Left ventricle myocardium inferior (tissue), 1 donor: Measurements from ENCODE around the gene BTK. TPM values are rescaled to one million over a fixed set of nuclear protein-coding genes. Genes with fewer than 3 reads are reported as not detected.

Experiments used
- DNase-seq: peaks from one replicate; pipeline ENCODE4 v3.0.0-alpha.2; 2020
- H3K27ac ChIP-seq: fragments of 200-600 bp; replicated peaks from 2 replicates; pipeline ENCODE4 v1.8.0; 2021
- H3K27me3 ChIP-seq: fragments of 200-600 bp; 2 replicates; pipeline ENCODE4 v1.8.0; 2021; ENCODE audit warnings: low read depth
- H3K36me3 ChIP-seq: fragments of 200-600 bp; 2 replicates; pipeline ENCODE4 v1.8.0; 2021
- H3K4me1 ChIP-seq: fragments of 200-600 bp; 2 replicates; pipeline ENCODE4 v1.8.0; 2021
- H3K4me3 ChIP-seq: fragments of 200-600 bp; 2 replicates; pipeline ENCODE4 v1.8.0; 2021; ENCODE audit warnings: mild to moderate bottlenecking, moderate library complexity
- H3K9me3 ChIP-seq: fragments of 200-600 bp; replicated peaks from 2 replicates; pipeline ENCODE4 v1.8.0; 2021
- CTCF ChIP-seq: fragments of 200-600 bp; IDR thresholded peaks from 2 replicates; pipeline ENCODE4 v1.8.0; 2021; ENCODE audit warnings: antibody characterized with exemption, mild to moderate bottlenecking, borderline replicate concordance
- intact Hi-C: fragments of 100-400 bp; cut with micrococcal nuclease; formaldehyde crosslinking; loops from one replicate; pipeline ENCODE4 v1.11.0; 2022
- total RNA-seq: library from RNA; stranded (reverse); fragmentation: NEBNext Ultra II Directional; extraction: Animal tissue kit (Norgen Biotek cat#: 25700); gene quantifications from one replicate; pipeline ENCODE4 v1.2.1, GENCODE V29; 2021
- donor health status: DM: no; HTN: yes; CAD: no; lungs with severe emphysema.

The BTK gene
- total RNA-seq, 1 donor from 2014 or later: 1.3 TPM

- H3K4me1 ChIP-seq: no peaks in the 10 kb centered on the region
- no peaks in the 10 kb centered on the region for H3K36me3 ChIP-seq
- H3K9me3 ChIP-seq: no peaks in the 10 kb centered on the region
- H3K27ac ChIP-seq: no peak overlapping the region
- no peak overlapping the region for H3K4me3 ChIP-seq
- TF ChIP-seq CTCF: no peak
- H3K27me3 ChIP-seq: no peaks in the 10 kb centered on the region
- DNase-seq: no peak
- intact Hi-C loops: no loop called here
Measured at GRCh38 chrX:101368800-101369199, 17.2 kb downstream of the BTK start.

DNA sequence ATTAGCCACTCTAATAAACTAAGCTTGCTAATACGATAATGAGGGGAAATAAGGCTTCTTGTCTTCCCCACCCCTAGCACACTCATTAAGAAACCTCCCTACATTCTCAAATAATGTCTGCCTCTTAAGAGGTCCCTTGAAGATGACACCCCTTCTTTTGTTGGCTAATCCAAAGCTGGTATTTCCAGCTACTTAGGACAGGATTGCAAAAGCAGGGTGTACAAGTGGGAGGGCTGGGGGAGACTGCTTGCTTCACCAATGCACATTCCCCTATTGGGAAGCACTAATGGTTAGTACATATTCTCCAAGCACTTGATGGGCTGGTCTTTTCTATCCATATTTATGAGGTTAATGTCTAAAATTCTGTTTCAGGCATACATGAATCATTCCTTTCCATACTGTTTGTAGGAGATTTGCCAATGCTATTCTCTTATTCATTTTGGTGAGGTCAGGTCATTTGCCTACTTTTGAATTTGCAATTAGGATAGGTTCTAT lies 20.6 kb downstream of the BTK start:
- Histone ChIP-seq H3K4me3 (no peak overlapping the region), H3K27me3 (no peaks in the 10 kb centered on the region), H3K27ac (no peak overlapping the region), H3K36me3 (no peaks in the 10 kb centered on the region), H3K9me3 (no peaks in the 10 kb centered on the region), H3K4me1 (no peaks in the 10 kb centered on the region)
- no peak for TF ChIP-seq CTCF
- intact Hi-C loops: no loop called here
- no peak for DNase-seq

DNA sequence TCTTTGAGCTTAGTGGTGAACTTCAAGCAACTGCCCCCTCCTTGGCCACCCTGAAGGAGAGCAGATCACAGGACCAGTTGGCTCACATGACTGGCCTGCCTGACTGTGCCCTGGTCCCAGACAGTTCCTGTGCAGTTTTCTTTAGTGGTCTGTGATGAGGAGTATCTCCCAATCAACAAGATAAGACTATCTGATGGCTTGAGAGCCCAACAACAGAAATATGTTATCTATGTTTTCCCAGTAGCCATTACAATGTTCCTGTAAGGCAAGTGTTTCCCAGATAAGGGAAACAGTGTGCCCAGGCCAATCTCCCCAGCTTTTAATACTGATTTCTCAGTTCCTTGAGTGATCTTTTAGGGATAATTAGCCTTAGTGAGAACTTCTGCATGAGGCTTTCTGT lies 23.2 kb downstream of the BTK start:
- Histone ChIP-seq H3K9me3 (no peaks in the 10 kb centered on the region), H3K36me3 (no peaks in the 10 kb centered on the region), H3K4me1 (no peaks in the 10 kb centered on the region), H3K27ac (no peak overlapping the region), H3K27me3 (no peaks in the 10 kb centered on the region), H3K4me3 (no peak overlapping the region)
- TF ChIP-seq CTCF: no peak
- no peak for DNase-seq
- intact Hi-C loops: no loop called here

DNA sequence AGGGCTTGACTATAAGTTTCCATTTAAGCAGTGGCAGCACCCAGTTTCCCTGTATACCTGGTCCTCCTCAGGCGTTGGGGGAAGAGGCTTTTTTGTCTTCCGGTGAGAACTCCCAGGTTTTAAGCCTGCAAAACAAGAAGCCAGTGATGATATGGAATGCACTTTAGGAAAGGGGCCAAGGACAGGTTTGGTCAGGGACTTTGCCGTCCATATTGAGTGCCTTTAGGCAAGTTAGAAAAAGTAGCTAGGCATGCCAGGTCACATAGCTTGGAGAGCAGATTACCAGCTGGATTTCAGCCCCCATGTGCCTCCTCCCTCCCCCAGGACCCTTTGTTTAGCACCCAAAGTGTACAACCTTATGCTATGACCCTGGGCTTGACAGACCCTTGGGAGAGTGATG lies 23.9 kb downstream of the BTK start:
- Histone ChIP-seq H3K27me3 (no peaks in the 10 kb centered on the region), H3K4me3 (no peak overlapping the region), H3K9me3 (no peaks in the 10 kb centered on the region), H3K36me3 (no peaks in the 10 kb centered on the region), H3K4me1 (no peaks in the 10 kb centered on the region), H3K27ac (no peak overlapping the region)
- no peak for TF ChIP-seq CTCF
- DNase-seq: no peak
- intact Hi-C loops: no loop called here

GRCh38 chrX:101360390-101360789 lies 25.6 kb downstream of the BTK start:
- no peak overlapping the region for H3K4me3 ChIP-seq
- no peak overlapping the region for H3K27ac ChIP-seq
- no peaks in the 10 kb centered on the region for H3K9me3 ChIP-seq
- DNase-seq: no peak
- H3K4me1 ChIP-seq: no peaks in the 10 kb centered on the region
- intact Hi-C loops: no loop called here
- no peaks in the 10 kb centered on the region for H3K36me3 ChIP-seq
- TF ChIP-seq CTCF: no peak
- no peaks in the 10 kb centered on the region for H3K27me3 ChIP-seq

GRCh38 chrX:101359966-101360365 lies 26.0 kb downstream of the BTK start:
- intact Hi-C loops: no loop called here
- no peak for TF ChIP-seq CTCF
- Histone ChIP-seq H3K27me3 (no peaks in the 10 kb centered on the region), H3K4me1 (no peaks in the 10 kb centered on the region), H3K9me3 (no peaks in the 10 kb centered on the region), H3K4me3 (no peak overlapping the region), H3K27ac (no peak overlapping the region), H3K36me3 (no peaks in the 10 kb centered on the region)
- no peak for DNase-seq
